DOHH2 (cell line): ENCODE measurements around the gene ATAD3B.

ENCODE experiments used
- H3F3A ChIP-seq: fragments of 200-600 bp; sonication (generic), shearing (Covaris generic); 2 replicates; pipeline ENCODE4 v1.6.0; 2016; ENCODE audit warnings: antibody characterized with exemption, mild to moderate bottlenecking; ENCODE audit not compliant: control insufficient read depth, insufficient read depth
- H3K27ac ChIP-seq: fragments of 200-600 bp; sonication (generic); 2 replicates; pipeline ENCODE4 v1.5.1; 2014; ENCODE audit warnings: low read depth, mild to moderate bottlenecking, low read length, moderate library complexity
- H3K27me3 ChIP-seq: fragments of 200-600 bp; sonication (generic); 2 replicates; pipeline ENCODE4 v1.6.1; 2014; ENCODE audit warnings: mild to moderate bottlenecking, low read length, mixed read lengths; ENCODE audit not compliant: control insufficient read depth
- H3K36me3 ChIP-seq: fragments of 200-600 bp; sonication (generic); 2 replicates; pipeline ENCODE4 v1.6.1; 2014; ENCODE audit warnings: mild to moderate bottlenecking, low read length, moderate library complexity, mixed read lengths; ENCODE audit not compliant: control insufficient read depth
- H3K4me1 ChIP-seq: fragments of 200-600 bp; sonication (generic); 2 replicates; pipeline ENCODE4 v1.6.1; 2014; ENCODE audit warnings: mild to moderate bottlenecking, low read length, mixed read lengths; ENCODE audit not compliant: control insufficient read depth
- H3K4me2 ChIP-seq: fragments of 200-600 bp; sonication (generic); 2 replicates; pipeline ENCODE4 v1.6.0; 2014; ENCODE audit warnings: mild to moderate bottlenecking, low read length, moderate library complexity
- H3K4me3 ChIP-seq: fragments of 200-600 bp; sonication (generic); 2 replicates; pipeline ENCODE4 v1.5.1; 2014; ENCODE audit warnings: mild to moderate bottlenecking, low read length, mixed read lengths
- H3K79me2 ChIP-seq: fragments of 200-600 bp; sonication (generic); 2 replicates; pipeline ENCODE4 v1.6.1; 2014; ENCODE audit warnings: mild to moderate bottlenecking, low read length, mixed read lengths; ENCODE audit not compliant: control insufficient read depth
- H3K9me2 ChIP-seq: fragments of 200-600 bp; sonication (generic); replicated peaks from 2 replicates; pipeline ENCODE4 v1.6.1; 2014; ENCODE audit warnings: mild to moderate bottlenecking, low read length, mixed read lengths; ENCODE audit not compliant: control insufficient read depth
- H3K9me3 ChIP-seq: fragments of 200-600 bp; sonication (generic); 2 replicates; pipeline ENCODE4 v1.6.1; 2014; ENCODE audit warnings: antibody characterized with exemption, low read length, mixed read lengths; ENCODE audit not compliant: control insufficient read depth, insufficient read depth
- H4K20me1 ChIP-seq: fragments of 200-600 bp; sonication (generic); 2 replicates; pipeline ENCODE4 v1.6.0; 2014; ENCODE audit warnings: low read depth, mild to moderate bottlenecking, antibody characterized with exemption, low read length, moderate library complexity; ENCODE audit not compliant: control insufficient read depth, insufficient read depth
- EZH2phosphoT487 ChIP-seq: fragments of 200-600 bp; sonication (generic); IDR thresholded peaks from 2 replicates; pipeline ENCODE4 v1.6.1; 2017; ENCODE audit warnings: borderline replicate concordance, mild to moderate bottlenecking, antibody characterized with exemption, low read length, moderate library complexity, mixed read lengths
- TF ChIP-seq, protein P1 (sequence below): fragments of 200-600 bp; sonication (generic); IDR thresholded peaks from one replicate; pipeline ENCODE4 v1.5.1; 2014; ENCODE audit warnings: antibody characterized with exemption, mild to moderate bottlenecking, low read depth, low read length; ENCODE audit not compliant: poor library complexity, severe bottlenecking

ATAD3B gene

DNA sequence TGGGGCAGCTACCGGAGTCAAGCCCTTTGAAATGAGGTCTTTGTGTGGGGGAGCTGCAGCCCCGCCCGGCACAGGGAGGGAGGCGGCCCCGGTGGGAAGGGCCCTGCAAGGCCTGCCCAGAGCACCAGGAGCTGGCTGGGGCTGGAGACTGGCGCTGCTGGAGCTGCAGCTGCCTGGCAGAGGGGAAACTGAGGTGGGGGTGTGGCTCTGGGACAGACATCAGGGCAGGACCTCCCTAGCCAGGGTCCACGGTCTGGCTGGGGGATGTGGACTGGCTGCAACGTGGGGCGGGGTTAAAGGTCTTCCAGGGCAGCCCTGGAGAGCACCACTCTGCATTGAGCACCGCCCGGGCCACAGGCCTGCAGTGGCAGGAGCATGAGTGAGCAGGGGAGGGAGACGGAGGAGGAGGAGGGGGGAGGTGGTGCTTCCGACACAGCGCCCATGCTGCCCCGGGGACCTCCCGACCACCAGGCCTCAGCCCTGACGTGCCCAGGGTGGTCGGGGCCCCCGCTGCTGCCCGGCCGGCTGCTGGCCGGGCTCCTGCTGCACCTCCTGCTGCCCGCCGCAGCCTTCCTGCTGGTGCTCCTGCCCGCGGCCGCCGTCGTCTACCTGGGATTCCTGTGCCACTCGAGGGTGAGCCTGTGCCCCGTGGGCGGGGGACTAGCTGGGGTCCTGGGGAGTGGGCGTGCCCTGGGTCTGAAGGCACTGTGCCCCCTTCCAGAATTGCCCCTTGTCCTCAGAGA, 45.6 kb upstream of the ATAD3B start:
- no peak for TF ChIP-seq EZH2phosphoT487
- TF ChIP-seq, protein P1, sequence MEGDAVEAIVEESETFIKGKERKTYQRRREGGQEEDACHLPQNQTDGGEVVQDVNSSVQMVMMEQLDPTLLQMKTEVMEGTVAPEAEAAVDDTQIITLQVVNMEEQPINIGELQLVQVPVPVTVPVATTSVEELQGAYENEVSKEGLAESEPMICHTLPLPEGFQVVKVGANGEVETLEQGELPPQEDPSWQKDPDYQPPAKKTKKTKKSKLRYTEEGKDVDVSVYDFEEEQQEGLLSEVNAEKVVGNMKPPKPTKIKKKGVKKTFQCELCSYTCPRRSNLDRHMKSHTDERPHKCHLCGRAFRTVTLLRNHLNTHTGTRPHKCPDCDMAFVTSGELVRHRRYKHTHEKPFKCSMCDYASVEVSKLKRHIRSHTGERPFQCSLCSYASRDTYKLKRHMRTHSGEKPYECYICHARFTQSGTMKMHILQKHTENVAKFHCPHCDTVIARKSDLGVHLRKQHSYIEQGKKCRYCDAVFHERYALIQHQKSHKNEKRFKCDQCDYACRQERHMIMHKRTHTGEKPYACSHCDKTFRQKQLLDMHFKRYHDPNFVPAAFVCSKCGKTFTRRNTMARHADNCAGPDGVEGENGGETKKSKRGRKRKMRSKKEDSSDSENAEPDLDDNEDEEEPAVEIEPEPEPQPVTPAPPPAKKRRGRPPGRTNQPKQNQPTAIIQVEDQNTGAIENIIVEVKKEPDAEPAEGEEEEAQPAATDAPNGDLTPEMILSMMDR, result no peak
- H3K4me2 ChIP-seq, result no peak overlapping the region
- no peaks in the 10 kb centered on the region for H3K9me2 ChIP-seq
- H3K79me2 ChIP-seq, result no peaks in the 10 kb centered on the region
- no peaks in the 10 kb centered on the region for H3F3A ChIP-seq
- H3K9me3 ChIP-seq, result no peaks in the 10 kb centered on the region
- H3K4me1 ChIP-seq, result no peaks in the 10 kb centered on the region
- peaks cover 27% of the 10 kb centered on the region for H3K27me3 ChIP-seq
- H4K20me1 ChIP-seq, result 0 out of 2 replicates have a peak, but pooled peaks cover 3% of the 10 kb centered on the region
- H3K27ac ChIP-seq, result no peak overlapping the region
- H3K4me3 ChIP-seq, result no peak overlapping the region
- no peaks in the 10 kb centered on the region for H3K36me3 ChIP-seq

GRCh38 chr1:1426496-1427105, 45.0 kb upstream of the ATAD3B start:
- TF ChIP-seq EZH2phosphoT487, result no peak
- TF ChIP-seq, protein P1, result no peak
- no peaks in the 10 kb centered on the region for H3K9me2 ChIP-seq
- H3F3A ChIP-seq, result no peaks in the 10 kb centered on the region
- no peak overlapping the region for H3K4me2 ChIP-seq
- H3K27me3 ChIP-seq, result peaks cover 27% of the 10 kb centered on the region
- 0 out of 2 replicates have a peak, but pooled peaks cover 3% of the 10 kb centered on the region for H4K20me1 ChIP-seq
- H3K9me3 ChIP-seq, result no peaks in the 10 kb centered on the region
- no peaks in the 10 kb centered on the region for H3K4me1 ChIP-seq
- no peak overlapping the region for H3K4me3 ChIP-seq
- H3K79me2 ChIP-seq, result no peaks in the 10 kb centered on the region
- H3K36me3 ChIP-seq, result no peaks in the 10 kb centered on the region
- H3K27ac ChIP-seq, result no peak overlapping the region

- no peak overlapping the region for H3K4me2 ChIP-seq
Observed at GRCh38 chr1:1427106-1427819, 44.3 kb upstream of the ATAD3B start.

More at GRCh38 chr1:1427106-1427819, 44.3 kb upstream of the ATAD3B start:
- Histone ChIP-seq H3K9me2 (no peaks in the 10 kb centered on the region), H4K20me1 (0 out of 2 replicates have a peak, but pooled peaks cover 3% of the 10 kb centered on the region), H3K79me2 (no peaks in the 10 kb centered on the region), H3K27ac (no peak overlapping the region), H3K4me1 (no peaks in the 10 kb centered on the region), H3K9me3 (no peaks in the 10 kb centered on the region), H3F3A (no peaks in the 10 kb centered on the region), H3K4me3 (no peak overlapping the region), H3K27me3 (peaks cover 25% of the 10 kb centered on the region), H3K36me3 (no peaks in the 10 kb centered on the region)
- TF ChIP-seq EZH2phosphoT487, result no peak
- TF ChIP-seq, protein P1, result no peak
